ENCODE data around the gene DOK3.

The DOK3 gene

GRCh38 chr5:177553671-177554429, 44.2 kb upstream of the DOK3 start:
- no peak for DNase-seq (ENCODE audit: low read depth)
- no peak for TF ChIP-seq CTCF (IDR thresholded peaks at IDR 0.05; ENCODE audit: control insufficient read depth, insufficient read depth, low read depth, low read length, missing control alignments)
- H3K4me3 ChIP-seq (ENCODE audit: control insufficient read depth, low read depth, low read length): peak overlapping the region; percentile 98

GRCh38 chr5:177552839-177553455, 43.3 kb upstream of the DOK3 start:
- DNase-seq (ENCODE audit: low read depth): no peak
- peak overlapping the region; percentile 98 for H3K4me3 ChIP-seq (ENCODE audit: control insufficient read depth, low read depth, low read length)
- no peak for TF ChIP-seq CTCF (IDR thresholded peaks at IDR 0.05; ENCODE audit: control insufficient read depth, insufficient read depth, low read depth, low read length, missing control alignments)

DNA sequence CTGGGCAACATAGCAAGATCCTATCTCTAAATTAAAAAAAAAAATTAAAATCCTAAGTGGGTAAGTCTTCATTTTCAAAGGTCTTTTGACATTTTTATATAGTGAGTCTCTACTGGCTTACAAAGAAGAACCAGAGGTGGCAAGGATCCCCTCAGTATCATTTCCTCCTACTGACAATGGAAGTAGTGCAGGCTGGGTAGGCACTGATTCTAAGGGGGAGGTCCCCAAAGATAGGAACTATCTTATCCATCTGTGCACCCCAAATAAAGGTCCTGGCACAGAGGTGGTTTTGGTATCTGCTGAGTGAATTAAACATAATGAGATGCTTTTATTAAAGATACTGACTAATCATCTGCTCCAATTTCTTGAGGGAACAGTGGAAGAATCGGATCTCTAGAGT, 40.5 kb upstream of the DOK3 start:
- H3K4me3 ChIP-seq (ENCODE audit: control insufficient read depth, low read depth, low read length): no peak overlapping the region
- no peak for DNase-seq (ENCODE audit: low read depth)
- TF ChIP-seq CTCF (IDR thresholded peaks at IDR 0.05; ENCODE audit: control insufficient read depth, insufficient read depth, low read depth, low read length, missing control alignments): no peak

- TF ChIP-seq CTCF (IDR thresholded peaks at IDR 0.05; ENCODE audit: control insufficient read depth, insufficient read depth, low read depth, low read length, missing control alignments): no peak
- DNase-seq (ENCODE audit: low read depth): no peak
- H3K4me3 ChIP-seq (ENCODE audit: control insufficient read depth, low read depth, low read length): no peak overlapping the region
These were observed 38.9 kb upstream of the DOK3 start for GRCh38 chr5:177548495-177548894.

GRCh38 chr5:177547736-177548135, 38.1 kb upstream of the DOK3 start:
- DNase-seq (ENCODE audit: low read depth): no peak
- no peak for TF ChIP-seq CTCF (IDR thresholded peaks at IDR 0.05; ENCODE audit: control insufficient read depth, insufficient read depth, low read depth, low read length, missing control alignments)
- no peak overlapping the region for H3K4me3 ChIP-seq (ENCODE audit: control insufficient read depth, low read depth, low read length)

DNA sequence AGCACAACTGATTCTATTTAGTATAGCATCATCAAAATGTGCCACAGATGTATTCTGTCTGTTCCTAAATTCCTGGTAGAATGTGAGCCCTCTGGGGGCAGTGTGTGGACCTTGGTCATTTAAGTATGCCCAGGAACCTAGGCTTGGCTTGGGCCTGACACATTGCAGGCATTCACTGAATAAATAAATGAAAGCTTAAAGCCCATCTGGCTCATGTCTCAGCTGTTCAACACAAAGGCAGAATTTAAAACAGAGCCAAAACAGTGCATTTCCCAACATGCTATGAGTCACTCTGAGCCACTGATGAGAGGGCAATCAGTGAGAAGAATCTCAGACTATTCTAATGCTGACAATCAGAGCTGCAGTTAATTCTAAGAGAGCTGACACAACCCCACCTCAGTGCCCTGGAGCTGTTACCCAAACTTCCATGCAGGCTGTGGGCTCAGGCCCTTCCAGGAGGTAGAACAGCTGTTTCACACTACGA, 36.7 kb upstream of the DOK3 start:
- DNase-seq (ENCODE audit: low read depth): peak; percentile 97
- H3K4me3 ChIP-seq (ENCODE audit: control insufficient read depth, low read depth, low read length): no peak overlapping the region
- TF ChIP-seq CTCF (IDR thresholded peaks at IDR 0.05; ENCODE audit: control insufficient read depth, insufficient read depth, low read depth, low read length, missing control alignments): peak; percentile 10

Data from AG09309 (cell line).